BJ (cell line): Measurements from ENCODE around the gene DCN. TPM values are rescaled to one million over a fixed set of nuclear protein-coding genes. Genes with fewer than 3 reads are reported as not detected.
A peak's percentile ranks its signal among the peaks of the same experiment; 100 is the strongest.

Source experiments
- CTCF ChIA-PET: fragments of 350-600 bp; formaldehyde crosslinking; extraction: SDS; loops from one replicate; lab custom pipeline; 2021; ENCODE audit warnings: antibody characterized with exemption, inconsistent platforms; lab: Yijun Ruan, JAX
- POLR2A ChIA-PET: fragments of 300-600 bp; sonication (Branson Sonifier 250); formaldehyde crosslinking; extraction: SDS; loops from one replicate; lab custom pipeline; 2021; ENCODE audit warnings: antibody characterized with exemption; lab: Charles Lee
- DNase-seq: peaks from one replicate; pipeline ENCODE4 v3.0.0-alpha.2; 2011; ENCODE audit warnings: low read depth
- H3K27me3 ChIP-seq: 2 replicates; pipeline ENCODE4 v1.6.0; 2011; ENCODE audit warnings: low read length; ENCODE audit not compliant: control insufficient read depth, insufficient read depth
- H3K36me3 ChIP-seq: 2 replicates; pipeline ENCODE4 v1.5.1; 2011; ENCODE audit warnings: low read length; ENCODE audit not compliant: control insufficient read depth, insufficient read depth
- H3K4me3 ChIP-seq: 2 replicates; pipeline ENCODE4 v1.5.1; 2011; ENCODE audit warnings: low read depth, mild to moderate bottlenecking, control low read depth, low read length
- CTCF ChIP-seq: IDR thresholded peaks from 2 replicates; pipeline ENCODE4 v1.5.1; 2011; ENCODE audit warnings: low read depth, mild to moderate bottlenecking, control low read depth, inconsistent platforms, low read length, moderate library complexity; ENCODE audit not compliant: insufficient read depth
- polyA plus RNA-seq: library from polyadenylated mRNA; depleted of rRNA; stranded (reverse); fragments of >200 nt; gene quantifications from 2 replicates; pipeline ENCODE4 v1.2.3, GENCODE V29; 2011

The DCN gene
- polyA plus RNA-seq, 1 experiment, result 823 TPM

DNA sequence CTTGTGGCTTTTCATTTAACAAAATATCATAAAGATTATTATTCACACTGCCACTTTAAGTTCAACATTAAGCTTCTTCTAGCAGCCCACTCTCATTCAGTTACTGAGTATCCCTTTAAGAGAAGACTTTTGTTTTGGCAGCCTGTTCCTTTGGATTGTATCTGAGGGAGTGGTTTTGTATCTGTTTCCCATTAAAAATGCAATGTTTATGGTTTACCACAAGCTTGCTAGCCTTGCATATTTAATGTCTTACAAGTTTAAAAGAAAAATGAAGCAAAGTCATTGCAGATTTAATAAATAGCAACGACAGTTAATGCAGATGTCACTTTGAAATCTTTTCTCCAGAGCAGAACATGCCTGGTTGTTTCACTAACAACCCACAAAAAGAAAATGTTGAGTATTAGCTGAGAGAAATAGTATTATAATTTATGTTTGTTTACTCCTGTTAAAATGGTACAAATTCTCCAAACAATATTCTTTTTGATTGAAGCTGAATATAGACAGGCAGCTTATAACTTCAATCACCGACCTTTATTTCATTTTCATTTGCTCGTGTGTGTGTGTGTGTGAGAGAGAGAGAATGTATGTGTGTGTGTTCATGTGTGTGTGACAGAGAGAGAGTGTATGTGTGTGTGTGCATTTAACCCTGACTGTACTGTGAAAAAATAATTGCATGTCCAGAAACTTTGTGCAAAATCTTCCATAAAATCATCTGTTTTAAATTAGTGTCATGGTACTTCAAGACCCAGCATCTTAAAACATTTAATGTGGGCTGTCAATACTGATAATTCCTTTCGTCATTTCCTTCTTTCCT lies 1.8 kb downstream of the DCN start:
- POLR2A ChIA-PET, result interaction anchor here (0.6 to 1.1 kb wide), 4 partner anchors 70 to 965 kb away, joined by 3 to 5 read pairs (median 3); partner anchors contain the start of gene LUM

DNA sequence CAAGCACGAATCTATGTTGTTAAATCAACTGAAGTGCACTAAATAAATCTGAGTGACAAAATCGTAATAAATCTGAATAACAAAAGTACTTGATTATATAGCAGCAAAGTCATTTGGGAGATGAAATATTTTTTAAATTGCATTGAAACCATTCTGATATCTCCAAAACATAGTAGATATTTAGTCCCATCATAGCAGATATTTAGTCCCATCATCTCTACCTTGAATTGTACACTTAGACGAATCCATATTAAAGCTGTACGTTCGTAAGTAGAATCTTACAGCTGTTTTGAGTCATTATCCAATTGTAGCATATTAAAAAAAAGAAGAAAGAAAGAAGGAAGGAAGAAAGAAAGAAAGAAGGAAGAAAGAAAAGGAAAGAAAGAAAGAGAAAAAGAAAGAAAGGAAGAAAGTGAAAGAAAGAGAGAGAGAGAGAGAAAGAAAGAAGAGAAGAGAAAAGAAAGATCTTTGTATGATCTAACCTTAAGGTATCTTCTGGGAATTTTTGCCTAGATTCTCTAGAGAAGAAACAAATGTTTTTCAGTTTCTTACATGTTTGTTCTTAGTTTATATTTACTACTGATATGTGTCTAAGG lies 2.6 kb downstream of the DCN start:
- ChIA-PET CTCF (interaction anchor here (1.0 to 7.3 kb wide), 8 partner anchors 11 to 201 kb away, joined by 3 to 43 read pairs (median 8); no protein-coding TSS in a partner anchor), POLR2A (interaction anchor here (0.6 to 1.1 kb wide), 4 partner anchors 69 to 966 kb away, joined by 3 to 5 read pairs (median 3); partner anchors contain the start of gene LUM)
- no peak for DNase-seq
- TF ChIP-seq CTCF, result no peak
- no peaks in the 10 kb centered on the region for H3K36me3 ChIP-seq
- no peaks in the 10 kb centered on the region for H3K27me3 ChIP-seq
- peak overlapping the region; percentile 35 for H3K4me3 ChIP-seq

More for the DNA sequence above, 1.8 kb downstream of the DCN start:
- TF ChIP-seq CTCF, result no peak
- H3K4me3 ChIP-seq, result peak overlapping the region; percentile 44
- H3K36me3 ChIP-seq, result no peaks in the 10 kb centered on the region
- CTCF ChIA-PET, result interaction anchor here (0.9 to 7.3 kb wide), 9 partner anchors 11 to 202 kb away, joined by 3 to 43 read pairs (median 6); no protein-coding TSS in a partner anchor
- DNase-seq, result peak; percentile 89
- H3K27me3 ChIP-seq, result no peaks in the 10 kb centered on the region

DNA sequence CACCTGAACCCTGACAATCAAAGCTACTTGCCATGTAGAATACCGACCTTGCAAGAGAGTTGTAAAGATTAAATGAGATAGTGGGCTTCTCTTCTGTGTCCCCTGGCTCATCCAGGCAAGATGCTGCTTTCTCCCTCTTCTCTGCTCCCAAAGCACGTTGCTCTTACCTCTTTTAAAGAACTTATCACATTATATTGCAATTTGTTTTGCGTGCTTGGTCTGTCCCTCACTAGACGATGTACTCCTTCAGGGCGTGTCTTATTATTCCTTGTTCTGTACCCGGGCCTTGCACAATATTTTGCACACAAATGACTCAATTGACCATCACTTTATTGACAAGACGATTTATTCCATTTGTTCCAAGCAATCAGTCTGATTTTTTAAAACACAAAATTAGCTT lies 3.3 kb downstream of the DCN start:
- TF ChIP-seq CTCF, result no peak
- POLR2A ChIA-PET, result interaction anchor here (1.1 kb wide), 1 partner anchor 68 kb away, joined by 3 read pairs; the partner anchor contains the start of gene LUM
- no peaks in the 10 kb centered on the region for H3K27me3 ChIP-seq
- DNase-seq, result no peak
- H3K36me3 ChIP-seq, result no peaks in the 10 kb centered on the region
- CTCF ChIA-PET, result interaction anchor here (0.7 to 7.3 kb wide), 10 partner anchors 35 to 200 kb away, joined by 3 to 43 read pairs (median 6); no protein-coding TSS in a partner anchor
- H3K4me3 ChIP-seq, result peak overlapping the region; percentile 35

- DNase-seq, result no peak
- no peak for TF ChIP-seq CTCF
- Histone ChIP-seq H3K27me3 (no peaks in the 10 kb centered on the region), H3K36me3 (no peaks in the 10 kb centered on the region), H3K4me3 (peak overlapping the region; percentile 35)
- CTCF ChIA-PET, result interaction anchor here (0.7 to 7.3 kb wide), 9 partner anchors 35 to 200 kb away, joined by 3 to 43 read pairs (median 8); no protein-coding TSS in a partner anchor
- POLR2A ChIA-PET, result interaction anchor here (1.3 kb wide), 1 partner anchor 70 kb away, joined by 3 read pairs; no protein-coding TSS in a partner anchor
Observed at GRCh38 chr12:91178781-91179180, 3.8 kb downstream of the DCN start.
